Ascending aorta (tissue), 2 donors: ENCODE measurements around the gene GNAI2. TPM values are rescaled to one million over a fixed set of nuclear protein-coding genes. Genes with fewer than 3 reads are reported as not detected.
A peak's percentile ranks its signal among the peaks of the same experiment; 100 is the strongest.
"Not testable (repeated sequence)": the region's sequence is repeated elsewhere in the genome, so short reads cannot be mapped to it uniquely, and the experiment has no call there.

Experiments used
- DNase-seq, 2 donors: peaks; one replicate each; pipeline ENCODE4 v3.0.0-alpha.2; 2019; ENCODE audit warnings: low spot score in 2 of 2
- H3K27ac ChIP-seq, 2 donors: fragments of 200-600 bp; sonication (generic); one replicate each; pipeline ENCODE4 v1.5.1; 2016 to 2017; ENCODE audit warnings: mild to moderate bottlenecking in 1 of 2
- H3K27me3 ChIP-seq: fragments of 200-600 bp; sonication (generic); one replicate; pipeline ENCODE4 v1.5.1; 2017
- H3K36me3 ChIP-seq, 2 donors: fragments of 200-600 bp; sonication (generic); one replicate each; pipeline ENCODE4 v1.5.1; 2016
- H3K4me1 ChIP-seq, 2 donors: fragments of 200-600 bp; sonication (generic); one replicate each; pipeline ENCODE4 v1.5.1; 2016 to 2017; ENCODE audit warnings: mild to moderate bottlenecking in 1 of 2
- H3K4me3 ChIP-seq, 2 donors: fragments of 200-600 bp; sonication (generic); one replicate each; pipeline ENCODE4 v1.5.1; 2016 to 2017; ENCODE audit warnings: mild to moderate bottlenecking in 1 of 2
- H3K9me3 ChIP-seq, 2 donors: fragments of 200-600 bp; sonication (generic); one replicate each; pipeline ENCODE4 v1.5.1; 2016
- CTCF ChIP-seq, 3 experiments: fragments of 200-600 bp in 2 of 3; fragments of 450-650 bp in 1 of 3; sonication (generic) in 2 of 3; IDR thresholded peaks; one replicate each; pipeline ENCODE4 v1.5.1; 2016 to 2019; ENCODE audit warnings: antibody characterized with exemption in 3 of 3, mild to moderate bottlenecking in 1 of 3, moderate library complexity in 1 of 3
- intact Hi-C: fragments of 100-400 bp; cut with DNase I; formaldehyde crosslinking; loops from one replicate; pipeline ENCODE4 v1.15.1; 2023
- total RNA-seq: library from RNA; depleted of rRNA; stranded (reverse); fragments of >200 nt; gene quantifications from one replicate; pipeline ENCODE4 v1.1.0, GENCODE V29; 2016

Gene GNAI2
- total RNA-seq, 1 donor from 2014 or later = 283 TPM

- Histone ChIP-seq H3K4me1 (peaks cover 31 to 53% of the 10 kb centered on the region in 2 donors), H3K36me3 (no peaks in the 10 kb centered on the region), H3K27ac (peak overlapping the region; percentile 85 to 97), H3K27me3 (no peaks in the 10 kb centered on the region), H3K9me3 (no peaks in the 10 kb centered on the region), H3K4me3 (peak overlapping the region; percentile 49 to 70)
- no peak for DNase-seq
- intact Hi-C loops = loop anchor here (5.0 kb wide), 1 partner anchor 148 kb away; no protein-coding TSS in a partner anchor
- no peak for TF ChIP-seq CTCF (IDR thresholded peaks at IDR 0.05)
Measured at GRCh38 chr3:50269977-50270413, 34.0 kb downstream of the GNAI2 start.

GRCh38 chr3:50270422-50271224 lies 34.6 kb downstream of the GNAI2 start:
- no peak for DNase-seq
- Histone ChIP-seq H3K4me1 (peaks cover 25 to 47% of the 10 kb centered on the region in 2 donors), H3K27ac (peak overlapping the region; percentile 85 to 97), H3K4me3 (no peak overlapping the region), H3K9me3 (no peaks in the 10 kb centered on the region), H3K27me3 (no peaks in the 10 kb centered on the region), H3K36me3 (peaks cover 0 to 2% of the 10 kb centered on the region in 2 donors)
- no peak for TF ChIP-seq CTCF (IDR thresholded peaks at IDR 0.05)
- intact Hi-C loops = loop anchor here (5.0 kb wide), 1 partner anchor 148 kb away; no protein-coding TSS in a partner anchor

GRCh38 chr3:50271314-50271936 lies 35.4 kb downstream of the GNAI2 start:
- TF ChIP-seq CTCF (IDR thresholded peaks at IDR 0.05) = no peak
- H3K27me3 ChIP-seq = no peaks in the 10 kb centered on the region
- H3K4me1 ChIP-seq = peaks cover 17 to 39% of the 10 kb centered on the region in 2 donors
- no peaks in the 10 kb centered on the region for H3K9me3 ChIP-seq
- H3K27ac ChIP-seq = no peak overlapping the region
- H3K36me3 ChIP-seq = peaks cover 0 to 10% of the 10 kb centered on the region in 2 donors
- no peak for DNase-seq
- H3K4me3 ChIP-seq = no peak overlapping the region
- intact Hi-C loops = loop anchor here (5.0 kb wide), 1 partner anchor 149 kb away; no protein-coding TSS in a partner anchor

DNA sequence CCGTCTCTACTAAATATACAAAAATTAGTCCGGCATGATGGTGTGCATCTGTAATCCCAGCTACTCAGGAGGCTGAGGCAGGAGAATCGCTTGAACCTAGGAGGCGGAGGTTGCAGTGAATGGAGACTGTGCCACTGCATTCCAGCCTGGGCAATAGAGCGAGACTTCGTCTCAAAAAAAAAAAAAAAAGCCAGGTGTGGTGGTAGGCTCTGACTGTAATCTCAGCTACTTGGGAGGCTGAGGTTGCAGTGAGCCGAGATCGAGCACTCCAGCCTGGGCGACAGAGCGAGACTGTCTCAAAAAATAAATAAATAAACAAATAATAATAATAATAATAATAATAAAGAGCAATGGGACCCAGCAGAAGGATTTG lies 36.5 kb downstream of the GNAI2 start:
- H3K27ac ChIP-seq = peak overlapping the region in 1 of 2 donors; percentile 3
- intact Hi-C loops = loop anchor here (5.0 kb wide), 1 partner anchor 150 kb away; no protein-coding TSS in a partner anchor
- H3K27me3 ChIP-seq, H3K9me3 ChIP-seq, DNase-seq: not testable (repeated sequence)
- H3K4me1 ChIP-seq = peaks cover 12 to 30% of the 10 kb centered on the region in 2 donors
- peak overlapping the region in 1 of 2 donors; percentile 60 for H3K4me3 ChIP-seq
- peaks cover 0 to 11% of the 10 kb centered on the region in 2 donors for H3K36me3 ChIP-seq

GRCh38 chr3:50272911-50273688 lies 37.1 kb downstream of the GNAI2 start:
- H3K27me3 ChIP-seq = no peaks in the 10 kb centered on the region
- H3K4me3 ChIP-seq = peak overlapping the region; percentile 14 to 60
- DNase-seq = peak in 1 of 2 donors; percentile 91
- TF ChIP-seq CTCF (IDR thresholded peaks at IDR 0.05) = peak; percentile 97 to 99 (median 99)
- intact Hi-C loops = loop anchor here (1.0 to 5.0 kb wide), 4 partner anchors 13 to 151 kb away; no protein-coding TSS in a partner anchor
- H3K27ac ChIP-seq = peak overlapping the region in 1 of 2 donors; percentile 3
- no peaks in the 10 kb centered on the region for H3K9me3 ChIP-seq
- H3K4me1 ChIP-seq = peaks cover 12 to 24% of the 10 kb centered on the region in 2 donors
- H3K36me3 ChIP-seq = peaks cover 0 to 11% of the 10 kb centered on the region in 2 donors
